Measurements from ENCODE around the gene TCEAL4.

The TCEAL4 gene

GRCh38 chrX:103571121-103571520 lies 14.2 kb upstream of the TCEAL4 start:
- Histone ChIP-seq H4K20me1 (ENCODE audit: control insufficient read depth, insufficient read depth, low read depth, low read length) (no peaks in the 10 kb centered on the region), H3K9me3 (ENCODE audit: control insufficient read depth, insufficient read depth, low read length) (no peaks in the 10 kb centered on the region), H3K27me3 (ENCODE audit: control insufficient read depth, low read length) (no peaks in the 10 kb centered on the region), H3K4me3 (ENCODE audit: low read length) (no peak overlapping the region), H3K36me3 (ENCODE audit: control insufficient read depth, low read length) (no peaks in the 10 kb centered on the region), H3K4me2 (ENCODE audit: low read length) (no peak overlapping the region), H3F3A (ENCODE audit: control insufficient read depth, insufficient read depth) (no peaks in the 10 kb centered on the region), H3K9me2 (replicated peaks; ENCODE audit: control insufficient read depth, low read length) (no peaks in the 10 kb centered on the region), H3K79me2 (ENCODE audit: control insufficient read depth, low read length) (no peaks in the 10 kb centered on the region), H3K27ac (ENCODE audit: low read depth, low read length) (no peak overlapping the region), H3K4me1 (ENCODE audit: control insufficient read depth, low read length) (no peaks in the 10 kb centered on the region)
- TF ChIP-seq EZH2phosphoT487 (IDR thresholded peaks at IDR 0.05; ENCODE audit: borderline replicate concordance, low read length) (no peak), CTCF (IDR thresholded peaks at IDR 0.05; ENCODE audit: low read depth, low read length, poor library complexity, severe bottlenecking) (no peak)

DNA sequence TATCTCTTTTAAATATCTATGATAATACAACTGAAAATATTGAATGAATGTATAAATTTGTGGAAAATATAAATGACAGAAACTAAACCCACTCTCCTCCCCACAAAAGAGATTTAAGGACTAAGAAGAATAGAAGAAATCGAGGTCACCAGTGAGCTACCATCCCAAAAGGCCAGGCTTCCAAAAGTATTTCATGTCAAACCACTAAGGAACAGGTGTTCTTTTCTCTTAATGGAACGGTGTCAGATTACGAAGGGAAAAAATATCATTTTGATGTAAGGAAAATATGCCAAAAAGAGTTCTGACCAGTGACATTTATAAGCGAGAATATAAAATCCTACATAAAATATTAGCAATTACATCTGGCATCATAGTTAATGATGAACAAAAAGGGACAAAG lies 13.6 kb upstream of the TCEAL4 start:
- H4K20me1 ChIP-seq (ENCODE audit: control insufficient read depth, insufficient read depth, low read depth, low read length), result no peaks in the 10 kb centered on the region
- no peaks in the 10 kb centered on the region for H3F3A ChIP-seq (ENCODE audit: control insufficient read depth, insufficient read depth)
- no peak overlapping the region for H3K4me2 ChIP-seq (ENCODE audit: low read length)
- H3K27me3 ChIP-seq (ENCODE audit: control insufficient read depth, low read length), result no peaks in the 10 kb centered on the region
- no peaks in the 10 kb centered on the region for H3K9me3 ChIP-seq (ENCODE audit: control insufficient read depth, insufficient read depth, low read length)
- no peaks in the 10 kb centered on the region for H3K4me1 ChIP-seq (ENCODE audit: control insufficient read depth, low read length)
- H3K79me2 ChIP-seq (ENCODE audit: control insufficient read depth, low read length), result no peaks in the 10 kb centered on the region
- H3K9me2 ChIP-seq (replicated peaks; ENCODE audit: control insufficient read depth, low read length), result no peaks in the 10 kb centered on the region
- no peak overlapping the region for H3K4me3 ChIP-seq (ENCODE audit: low read length)
- no peaks in the 10 kb centered on the region for H3K36me3 ChIP-seq (ENCODE audit: control insufficient read depth, low read length)
- TF ChIP-seq EZH2phosphoT487 (IDR thresholded peaks at IDR 0.05; ENCODE audit: borderline replicate concordance, low read length), result no peak
- TF ChIP-seq CTCF (IDR thresholded peaks at IDR 0.05; ENCODE audit: low read depth, low read length, poor library complexity, severe bottlenecking), result no peak
- no peak overlapping the region for H3K27ac ChIP-seq (ENCODE audit: low read depth, low read length)

DNA sequence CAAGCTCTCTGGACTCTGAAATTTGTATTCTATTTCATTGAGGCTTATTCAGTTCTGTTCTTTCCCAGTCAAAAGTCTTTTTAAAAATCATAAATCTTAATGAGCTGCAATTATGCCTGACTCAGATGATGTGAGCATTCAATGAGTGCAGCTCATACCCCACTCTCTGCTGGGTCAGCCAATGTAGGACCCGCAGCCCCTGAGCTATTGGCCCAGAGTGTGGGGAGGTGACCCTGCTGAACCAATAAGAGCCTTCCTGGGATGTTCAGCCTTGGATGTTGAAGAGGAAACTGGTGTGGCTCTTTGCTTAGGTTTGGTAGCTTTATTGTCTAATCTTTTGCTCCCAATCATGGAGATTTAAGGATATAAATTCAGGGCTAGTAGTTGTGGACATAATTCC lies 12.1 kb upstream of the TCEAL4 start:
- Histone ChIP-seq H4K20me1 (ENCODE audit: control insufficient read depth, insufficient read depth, low read depth, low read length) (no peaks in the 10 kb centered on the region), H3K4me3 (ENCODE audit: low read length) (no peak overlapping the region)
- TF ChIP-seq EZH2phosphoT487 (IDR thresholded peaks at IDR 0.05; ENCODE audit: borderline replicate concordance, low read length) (no peak), CTCF (IDR thresholded peaks at IDR 0.05; ENCODE audit: low read depth, low read length, poor library complexity, severe bottlenecking) (no peak)

More for the DNA sequence above, 12.1 kb upstream of the TCEAL4 start:
- Histone ChIP-seq H3K4me1 (ENCODE audit: control insufficient read depth, low read length) (no peaks in the 10 kb centered on the region), H3K36me3 (ENCODE audit: control insufficient read depth, low read length) (no peaks in the 10 kb centered on the region), H3K4me2 (ENCODE audit: low read length) (no peak overlapping the region), H3K9me2 (replicated peaks; ENCODE audit: control insufficient read depth, low read length) (no peaks in the 10 kb centered on the region), H3K27me3 (ENCODE audit: control insufficient read depth, low read length) (no peaks in the 10 kb centered on the region), H3K79me2 (ENCODE audit: control insufficient read depth, low read length) (no peaks in the 10 kb centered on the region), H3F3A (ENCODE audit: control insufficient read depth, insufficient read depth) (no peaks in the 10 kb centered on the region), H3K9me3 (ENCODE audit: control insufficient read depth, insufficient read depth, low read length) (no peaks in the 10 kb centered on the region), H3K27ac (ENCODE audit: low read depth, low read length) (no peak overlapping the region)
